ENCODE results near the gene FKBP5. TPM values are rescaled to one million over a fixed set of nuclear protein-coding genes. Genes with fewer than 3 reads are reported as not detected.

FKBP5 gene
- total and polyA plus RNA-seq, 2 of the 4 experiments (the other 2 are of a cell fraction), result 6.8 to 7.0 TPM

GRCh38 chr6:35532126-35532525 is 156.6 kb downstream of the FKBP5 start:
- no peak overlapping the region for H3K4ac ChIP-seq (ENCODE audit: low read depth, low read length)
- no peak overlapping the region for H3K4me3 ChIP-seq (ENCODE audit: insufficient read depth, low read depth, low read length)
- H4K8ac ChIP-seq (ENCODE audit: low read depth in 2 of 2, low read length in 2 of 2), result no peak overlapping the region
- no peak for TF ChIP-seq MAFK (IDR thresholded peaks at IDR 0.05; ENCODE audit: low read depth, low read length)
- no peak for TF ChIP-seq BHLHE40 (IDR thresholded peaks at IDR 0.05; ENCODE audit: low read depth, low read length)
- no peak for TF ChIP-seq MXI1 (IDR thresholded peaks at IDR 0.05; ENCODE audit: borderline replicate concordance, low read depth, low read length)
- no peak for TF ChIP-seq ELK1 (IDR thresholded peaks at IDR 0.05; ENCODE audit: borderline replicate concordance, low read depth, low read length)
- no peak for TF ChIP-seq CHD1 (IDR thresholded peaks at IDR 0.05; ENCODE audit: low read depth, low read length)
- TF ChIP-seq SMC3 (IDR thresholded peaks at IDR 0.05; ENCODE audit: low read depth, low read length), result no peak
- TF ChIP-seq MAZ (IDR thresholded peaks at IDR 0.05; ENCODE audit: borderline replicate concordance, low read depth, low read length), result no peak
- no peak for TF ChIP-seq CEBPB (IDR thresholded peaks at IDR 0.05; ENCODE audit: low read depth, low read length)
- TF ChIP-seq RAD21 (IDR thresholded peaks at IDR 0.05; ENCODE audit: low read length), result no peak
- H2BK120ac ChIP-seq (ENCODE audit: low read depth, low read length), result no peak overlapping the region
- H2BK20ac ChIP-seq (ENCODE audit: low read depth, low read length), result no peak overlapping the region
- no peak overlapping the region for H2BK15ac ChIP-seq (ENCODE audit: low read depth, low read length)
- no peak overlapping the region for H2AK9ac ChIP-seq (replicated peaks; ENCODE audit: low read depth, low read length, poor library complexity)
- 60% methylated on average over 2 of the region's 4 CpGs; no CpG with 5 or more reads in 1 of the 2 experiments for WGBS, 2 experiments (ENCODE audit: extremely low coverage in 2 of 2, insufficient read length in 1 of 2)
- intact Hi-C loops (cut with micrococcal nuclease) (no loop called here), in situ Hi-C loops (cut with MboI; ENCODE audit: low sequenced_read_pairs) (loop anchor here (25.0 kb wide), 1 partner anchor 430 kb away; no protein-coding TSS in a partner anchor), dilution Hi-C loops (cut with HindIII; ENCODE audit: low sequenced_read_pairs, unreplicated experiment) (no loop called here)
- H3K4me2 ChIP-seq (ENCODE audit: low read depth, low read length), result no peak overlapping the region
- ChIA-PET POLR2A (ENCODE audit: unreplicated experiment) (no interaction called here), CTCF (interaction anchor here (1.3 to 1.5 kb wide), 2 partner anchors 9 to 20 kb away, joined by 3 to 6 read pairs; no protein-coding TSS in a partner anchor)
- H3K23ac ChIP-seq (ENCODE audit: low read depth, low read length), result no peak overlapping the region
- H4K20me1 ChIP-seq (ENCODE audit: insufficient read depth, low read length), result no peaks in the 10 kb centered on the region
- no TSS peak for BruUV-seq (replicated peaks)
- H2AFZ ChIP-seq (replicated peaks; ENCODE audit: low read length, poor library complexity), result no peak overlapping the region
- H3K18ac ChIP-seq (ENCODE audit: low read depth, low read length), result no peak overlapping the region
- no peaks in the 10 kb centered on the region for H3K79me1 ChIP-seq (ENCODE audit: low read depth in 1 of 2, low read length in 2 of 2)
- no peak overlapping the region for H2BK5ac ChIP-seq (ENCODE audit: low read depth, low read length, poor library complexity, severe bottlenecking)
- no peak overlapping the region for H3K27ac ChIP-seq (ENCODE audit: insufficient read depth, low read length)
- H4K5ac ChIP-seq (ENCODE audit: low read depth, low read length), result no peak overlapping the region
- H3K36me3 ChIP-seq (ENCODE audit: control insufficient read depth, insufficient read depth, low read length), result no peaks in the 10 kb centered on the region
- no peak overlapping the region for H2AK5ac ChIP-seq (ENCODE audit: low read depth, low read length)
- no peaks in the 10 kb centered on the region for H3K9me3 ChIP-seq (ENCODE audit: control insufficient read depth, insufficient read depth, low read length)
- H3K9ac ChIP-seq (ENCODE audit: low read depth, low read length), result no peak overlapping the region
- DNase-seq (no peak), ATAC-seq (ENCODE audit: low read depth) (no peak)
- H3K9me1 ChIP-seq (ENCODE audit: insufficient read depth, low read length), result no peaks in the 10 kb centered on the region
- peaks cover 27% of the 10 kb centered on the region for H3K27me3 ChIP-seq (ENCODE audit: control insufficient read depth, insufficient read depth, low read length)
- no peak overlapping the region for H3K14ac ChIP-seq (replicated peaks; ENCODE audit: low read depth, low read length)
- H4K91ac ChIP-seq (ENCODE audit: insufficient read depth, low read depth, low read length), result no peak overlapping the region
- no peaks in the 10 kb centered on the region for H3K4me1 ChIP-seq (ENCODE audit: control insufficient read depth, insufficient read depth, low read length)
- H3K56ac ChIP-seq (ENCODE audit: extremely low read depth, insufficient read depth, low read length), result no peak overlapping the region
